GM21447 (cell line): ENCODE measurements around the gene SHOC1.
"Not testable (repeated sequence)": the region's sequence is repeated elsewhere in the genome, so short reads cannot be mapped to it uniquely, and the experiment has no call there.

Experiments used
- ATAC-seq: cut with Tn5 transposase; IDR thresholded peaks from one replicate; pipeline ENCODE4 v1.9.1; 2021; ENCODE audit not compliant: unreplicated experiment

The SHOC1 gene

GRCh38 chr9:111805830-111806241 is 11.1 kb upstream of the SHOC1 start:
- ATAC-seq, result no peak

- no peak for ATAC-seq
These were observed 10.5 kb upstream of the SHOC1 start for GRCh38 chr9:111805262-111805661.

- no peak for ATAC-seq
These were observed 9.9 kb upstream of the SHOC1 start for GRCh38 chr9:111804636-111805035.

GRCh38 chr9:111803924-111804323 is 9.2 kb upstream of the SHOC1 start:
- ATAC-seq, result no peak

- no peak for ATAC-seq
These were observed 5.3 kb upstream of the SHOC1 start for GRCh38 chr9:111799915-111800526.

GRCh38 chr9:111799506-111799905 is 4.8 kb upstream of the SHOC1 start:
- no peak for ATAC-seq

GRCh38 chr9:111798786-111799185 is 4.0 kb upstream of the SHOC1 start:
- ATAC-seq, result no peak

GRCh38 chr9:111795557-111795839 is 761 bp upstream of the SHOC1 start:
- ATAC-seq, result no peak

- ATAC-seq, result not testable (repeated sequence)
These were observed 2.9 kb downstream of the SHOC1 start for GRCh38 chr9:111791821-111792220.

GRCh38 chr9:111789881-111790280 is 4.9 kb downstream of the SHOC1 start:
- no peak for ATAC-seq

GRCh38 chr9:111783857-111784256 is 10.9 kb downstream of the SHOC1 start:
- ATAC-seq, result no peak

GRCh38 chr9:111783424-111783823 is 11.3 kb downstream of the SHOC1 start:
- ATAC-seq, result no peak

GRCh38 chr9:111766066-111766465 is 28.7 kb downstream of the SHOC1 start:
- ATAC-seq, result no peak

- ATAC-seq, result no peak
These were observed 32.2 kb downstream of the SHOC1 start for GRCh38 chr9:111762556-111762955.

GRCh38 chr9:111759762-111760639 is 34.7 kb downstream of the SHOC1 start:
- no peak for ATAC-seq

- no peak for ATAC-seq
These were observed 39.9 kb downstream of the SHOC1 start for GRCh38 chr9:111754800-111755199.

- no peak for ATAC-seq
These were observed 42.3 kb downstream of the SHOC1 start for GRCh38 chr9:111752455-111752854.
